Uterus (tissue), 2 donors: ENCODE results near the gene FRMD5.

Source experiments
- POLR2A ChIP-seq, 2 donors: fragments of 450-650 bp; IDR thresholded peaks; one replicate each; pipeline ENCODE4 v1.6.1; 2016; ENCODE audit warnings: antibody characterized with exemption in 2 of 2, mild to moderate bottlenecking in 1 of 2, moderate library complexity in 1 of 2
- TF ChIP-seq, protein P1 (sequence below), 4 experiments: fragments of 200-600 bp in 2 of 4; fragments of 450-650 bp in 2 of 4; sonication (generic) in 2 of 4; IDR thresholded peaks; one replicate each; pipeline ENCODE4 v1.5.1; 2016 to 2019; ENCODE audit warnings: antibody characterized with exemption in 4 of 4, mild to moderate bottlenecking in 2 of 4, moderate library complexity in 1 of 4

DNA sequence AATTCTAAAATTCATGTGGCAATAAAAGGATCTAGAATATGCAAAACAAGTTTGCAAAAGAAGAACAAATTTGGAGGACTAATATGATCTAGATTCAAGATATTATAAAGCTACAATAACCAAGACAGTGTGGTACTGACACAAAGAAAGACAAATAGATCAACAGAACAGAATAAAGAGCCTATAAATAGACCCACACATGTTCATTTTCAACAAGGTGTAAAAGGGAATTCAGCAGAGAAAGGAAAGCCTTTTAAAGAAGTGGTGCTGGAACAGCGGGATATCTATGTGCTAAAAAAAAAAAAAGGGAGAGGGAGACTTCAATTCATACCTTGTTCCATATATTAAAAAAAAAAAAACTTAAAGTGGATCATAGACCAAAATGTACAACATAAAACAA is 219.3 kb downstream of the FRMD5 start:
- TF ChIP-seq, protein P1, sequence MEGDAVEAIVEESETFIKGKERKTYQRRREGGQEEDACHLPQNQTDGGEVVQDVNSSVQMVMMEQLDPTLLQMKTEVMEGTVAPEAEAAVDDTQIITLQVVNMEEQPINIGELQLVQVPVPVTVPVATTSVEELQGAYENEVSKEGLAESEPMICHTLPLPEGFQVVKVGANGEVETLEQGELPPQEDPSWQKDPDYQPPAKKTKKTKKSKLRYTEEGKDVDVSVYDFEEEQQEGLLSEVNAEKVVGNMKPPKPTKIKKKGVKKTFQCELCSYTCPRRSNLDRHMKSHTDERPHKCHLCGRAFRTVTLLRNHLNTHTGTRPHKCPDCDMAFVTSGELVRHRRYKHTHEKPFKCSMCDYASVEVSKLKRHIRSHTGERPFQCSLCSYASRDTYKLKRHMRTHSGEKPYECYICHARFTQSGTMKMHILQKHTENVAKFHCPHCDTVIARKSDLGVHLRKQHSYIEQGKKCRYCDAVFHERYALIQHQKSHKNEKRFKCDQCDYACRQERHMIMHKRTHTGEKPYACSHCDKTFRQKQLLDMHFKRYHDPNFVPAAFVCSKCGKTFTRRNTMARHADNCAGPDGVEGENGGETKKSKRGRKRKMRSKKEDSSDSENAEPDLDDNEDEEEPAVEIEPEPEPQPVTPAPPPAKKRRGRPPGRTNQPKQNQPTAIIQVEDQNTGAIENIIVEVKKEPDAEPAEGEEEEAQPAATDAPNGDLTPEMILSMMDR (IDR thresholded peaks at IDR 0.05), result no peak
- no peak for TF ChIP-seq POLR2A (IDR thresholded peaks at IDR 0.05)
